Lung (tissue), 12 donors: ENCODE results near the gene NAALAD2. TPM values are rescaled to one million over a fixed set of nuclear protein-coding genes. Genes with fewer than 3 reads are reported as not detected.

Source experiments
- ATAC-seq: fragments of 200-7000 bp; cut with Tn5 transposase; one replicate; pipeline ENCODE4 v1.9.1; 2020; ENCODE audit warnings: moderate number of reproducible peaks; ENCODE audit not compliant: insufficient read depth, low FRiP score
- DNase-seq, 3 donors: peaks; one replicate each; pipeline ENCODE4 v3.0.0-alpha.2; 2013 to 2017
- H3K27ac ChIP-seq, 2 donors: one replicate each; pipeline ENCODE4 v1.5.1; 2013; ENCODE audit warnings: mild to moderate bottlenecking in 2 of 2, moderate library complexity in 2 of 2, control low read depth in 1 of 2, inconsistent platforms in 1 of 2, low read depth in 1 of 2, low read length in 1 of 2
- H3K27me3 ChIP-seq, 3 donors: one replicate each; pipeline ENCODE4 v1.5.1; 2013; ENCODE audit warnings: low read length in 2 of 3; ENCODE audit not compliant: control insufficient read depth in 3 of 3, insufficient read depth in 3 of 3
- H3K36me3 ChIP-seq, 4 donors: one replicate each; pipeline ENCODE4 v1.5.1; 2013; ENCODE audit warnings: low read length in 4 of 4, mild to moderate bottlenecking in 1 of 4, moderate library complexity in 1 of 4; ENCODE audit not compliant: control insufficient read depth in 4 of 4, insufficient read depth in 4 of 4
- H3K4me1 ChIP-seq, 5 donors: one replicate each; pipeline ENCODE4 v1.5.1; 2013; ENCODE audit warnings: low read length in 5 of 5, mild to moderate bottlenecking in 2 of 5, moderate library complexity in 1 of 5; ENCODE audit not compliant: control insufficient read depth in 5 of 5, insufficient read depth in 5 of 5
- H3K4me3 ChIP-seq: one replicate; pipeline ENCODE4 v1.5.1; 2013; ENCODE audit warnings: mild to moderate bottlenecking, control low read depth, moderate library complexity
- H3K9ac ChIP-seq, 2 donors: one replicate each; pipeline ENCODE4 v1.5.1; 2013; ENCODE audit warnings: low read length in 2 of 2, control low read depth in 1 of 2; ENCODE audit not compliant: insufficient read depth in 1 of 2
- H3K9me3 ChIP-seq, 4 donors: one replicate each; pipeline ENCODE4 v1.5.1; 2013; ENCODE audit warnings: low read length in 3 of 4, mild to moderate bottlenecking in 1 of 4, moderate library complexity in 1 of 4; ENCODE audit not compliant: control insufficient read depth in 4 of 4, insufficient read depth in 3 of 4
- CTCF ChIP-seq: IDR thresholded peaks from 2 replicates; pipeline ENCODE4 v1.5.1; 2012; ENCODE audit warnings: mild to moderate bottlenecking; ENCODE audit errors: control extremely low read depth, extremely low read depth
- WGBS, 2 donors: extraction: QIAGEN DNeasy Blood & Tissue Kit; methylation state at CpG; one replicate each; pipeline ENCODE4 v1.1.7; 2013; 5-methylcytosine and 5-hydroxymethylcytosine counted together
- polyA plus RNA-seq, 2 donors: library from polyadenylated mRNA; stranded (reverse); fragments of 200-250 nt; gene quantifications; one replicate each; pipeline ENCODE4 v1.2.1, GENCODE V29; 2013
- total RNA-seq, 2 donors: library from RNA; depleted of rRNA in 1 of 2; stranded (reverse); fragments of >200 nt in 1 of 2; gene quantifications; one replicate each; pipeline ENCODE4 v1.2.1, GENCODE V29; 2014 to 2021
- donor health status: control.
- donor health status: control.
- donor health status: Bipolar disorder and iron deficiency.
- donor health status: healthy.
- donor health status: DM: yes; HTN: yes; CAD: no.

Gene NAALAD2
- total and polyA plus RNA-seq, 4 donors, result 0.14 to 32.0 (median 0.68) TPM

- Histone ChIP-seq H3K9me3 (peaks cover 0 to 3% (median 0%) of the 10 kb centered on the region in 4 donors), H3K4me3 (no peak overlapping the region), H3K36me3 (peaks cover 0 to 6% (median 2%) of the 10 kb centered on the region in 4 donors), H3K4me1 (no peaks in the 10 kb centered on the region), H3K27me3 (no peaks in the 10 kb centered on the region), H3K9ac (no peak overlapping the region), H3K27ac (no peak overlapping the region)
- TF ChIP-seq CTCF, result no peak
- ATAC-seq, result no peak
- no peak for DNase-seq
Observed at GRCh38 chr11:90171359-90171758, 36.9 kb downstream of the NAALAD2 start.

- no peaks in the 10 kb centered on the region for H3K27me3 ChIP-seq
- H3K9ac ChIP-seq, result no peak overlapping the region
- no peak overlapping the region for H3K4me3 ChIP-seq
- H3K4me1 ChIP-seq, result no peaks in the 10 kb centered on the region
- TF ChIP-seq CTCF, result no peak
- no peaks in the 10 kb centered on the region for H3K9me3 ChIP-seq
- H3K27ac ChIP-seq, result no peak overlapping the region
- 95 to 97% methylated on average over 1 of the region's 1 CpG for WGBS, 2 donors
- no peak for DNase-seq
- ATAC-seq, result no peak
- H3K36me3 ChIP-seq, result peaks cover 0 to 9% (median 6%) of the 10 kb centered on the region in 4 donors
Observed at GRCh38 chr11:90176069-90176468, 41.6 kb downstream of the NAALAD2 start.

GRCh38 chr11:90178751-90179150, 44.3 kb downstream of the NAALAD2 start:
- Histone ChIP-seq H3K4me3 (no peak overlapping the region), H3K9me3 (no peaks in the 10 kb centered on the region), H3K9ac (no peak overlapping the region), H3K27ac (no peak overlapping the region), H3K27me3 (no peaks in the 10 kb centered on the region), H3K36me3 (peaks cover 0 to 20% (median 12%) of the 10 kb centered on the region in 4 donors), H3K4me1 (no peaks in the 10 kb centered on the region)
- 88 to 90% methylated on average over 2 of the region's 2 CpGs for WGBS, 2 donors
- DNase-seq (no peak), ATAC-seq (no peak)
- no peak for TF ChIP-seq CTCF

GRCh38 chr11:90179923-90180322, 45.5 kb downstream of the NAALAD2 start:
- Histone ChIP-seq H3K27me3 (no peaks in the 10 kb centered on the region), H3K4me3 (no peak overlapping the region), H3K36me3 (peaks cover 0 to 23% (median 12%) of the 10 kb centered on the region in 4 donors), H3K4me1 (no peaks in the 10 kb centered on the region), H3K9ac (no peak overlapping the region), H3K27ac (no peak overlapping the region), H3K9me3 (no peaks in the 10 kb centered on the region)
- 69 to 93% methylated on average over 2 of the region's 2 CpGs for WGBS, 2 donors
- ATAC-seq (no peak), DNase-seq (no peak)
- TF ChIP-seq CTCF, result no peak
